DND-41 (cell line): Measurements from ENCODE around the gene PXMP2.

Experiments
- EZH2 ChIP-seq: IDR thresholded peaks from 3 replicates; pipeline ENCODE4 v1.6.1; 2012; ENCODE audit warnings: borderline replicate concordance, low read depth, mild to moderate bottlenecking, moderate library complexity, low read length, inconsistent platforms; ENCODE audit not compliant: severe bottlenecking
- TF ChIP-seq, protein P1 (sequence below): IDR thresholded peaks from 2 replicates; pipeline ENCODE4 v1.5.1; 2012; ENCODE audit warnings: borderline replicate concordance, low read length, moderate library complexity, mild to moderate bottlenecking; ENCODE audit not compliant: poor library complexity, severe bottlenecking; ENCODE audit errors: extremely low read depth

DNA sequence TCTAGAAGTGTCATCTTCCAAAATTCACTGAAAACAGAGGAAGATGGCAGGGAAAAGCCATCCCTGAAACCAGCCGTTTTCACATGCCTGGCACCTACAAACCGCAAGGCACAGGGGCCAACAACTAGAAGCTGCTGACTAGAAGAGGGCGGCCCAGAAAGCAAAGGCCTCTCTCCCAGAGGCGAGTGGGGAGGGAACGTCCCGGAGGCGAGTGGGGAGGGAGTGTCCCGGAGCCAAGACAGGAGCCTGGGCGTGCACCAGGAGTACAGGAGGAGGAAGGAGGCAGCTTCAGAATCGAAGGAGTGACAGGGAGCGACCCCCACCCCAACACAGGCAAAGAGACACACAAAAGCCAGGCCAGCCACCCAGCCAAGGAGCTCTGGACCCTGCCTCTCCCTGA, 53.3 kb downstream of the PXMP2 start:
- TF ChIP-seq, protein P1, sequence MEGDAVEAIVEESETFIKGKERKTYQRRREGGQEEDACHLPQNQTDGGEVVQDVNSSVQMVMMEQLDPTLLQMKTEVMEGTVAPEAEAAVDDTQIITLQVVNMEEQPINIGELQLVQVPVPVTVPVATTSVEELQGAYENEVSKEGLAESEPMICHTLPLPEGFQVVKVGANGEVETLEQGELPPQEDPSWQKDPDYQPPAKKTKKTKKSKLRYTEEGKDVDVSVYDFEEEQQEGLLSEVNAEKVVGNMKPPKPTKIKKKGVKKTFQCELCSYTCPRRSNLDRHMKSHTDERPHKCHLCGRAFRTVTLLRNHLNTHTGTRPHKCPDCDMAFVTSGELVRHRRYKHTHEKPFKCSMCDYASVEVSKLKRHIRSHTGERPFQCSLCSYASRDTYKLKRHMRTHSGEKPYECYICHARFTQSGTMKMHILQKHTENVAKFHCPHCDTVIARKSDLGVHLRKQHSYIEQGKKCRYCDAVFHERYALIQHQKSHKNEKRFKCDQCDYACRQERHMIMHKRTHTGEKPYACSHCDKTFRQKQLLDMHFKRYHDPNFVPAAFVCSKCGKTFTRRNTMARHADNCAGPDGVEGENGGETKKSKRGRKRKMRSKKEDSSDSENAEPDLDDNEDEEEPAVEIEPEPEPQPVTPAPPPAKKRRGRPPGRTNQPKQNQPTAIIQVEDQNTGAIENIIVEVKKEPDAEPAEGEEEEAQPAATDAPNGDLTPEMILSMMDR = no peak
- TF ChIP-seq EZH2 = no peak
